H1 (cell line): ENCODE measurements around the gene MRRF. TPM values are rescaled to one million over a fixed set of nuclear protein-coding genes. Genes with fewer than 3 reads are reported as not detected.

ENCODE experiments used
- CTCF ChIA-PET: fragments of 300-600 bp; sonication (Branson Sonifier 250); formaldehyde crosslinking; loops from one replicate; lab custom pipeline; 2021; ENCODE audit not compliant: partially characterized antibody; lab: Charles Lee
- POLR2A ChIA-PET: fragments of 300-600 bp; sonication (Branson Sonifier 250); formaldehyde crosslinking; loops from one replicate; lab custom pipeline; 2021; ENCODE audit warnings: inconsistent platforms; ENCODE audit not compliant: partially characterized antibody; lab: Charles Lee
- DNase-seq, 2 experiments: peaks; one replicate each; pipeline versions ENCODE4 v3.0.0 to v3.0.0-alpha.2; 2010 to 2022; ENCODE audit warnings: low spot score in 2 of 2, low read depth in 1 of 2, mixed read lengths in 1 of 2
- FAIRE-seq: peaks from 2 replicates; lab custom pipeline; 2011; peaks lifted over from hg19 to GRCh38; lab: Jason Lieb, UNC
- H2AFZ ChIP-seq: 2 replicates; pipeline ENCODE4 v1.8.1; 2012; ENCODE audit warnings: low read length, inconsistent platforms
- H2AK5ac ChIP-seq: 2 replicates; pipeline ENCODE4 v1.6.1; 2013; ENCODE audit warnings: low read depth, low read length
- H2BK120ac ChIP-seq: replicated peaks from 2 replicates; pipeline ENCODE3; 2013; ENCODE audit warnings: low read depth, low read length, inconsistent platforms
- H2BK12ac ChIP-seq: 2 replicates; pipeline ENCODE4 v1.6.1; 2013; ENCODE audit warnings: low read depth, low read length
- H2BK15ac ChIP-seq: 2 replicates; pipeline ENCODE4 v1.6.1; 2013; ENCODE audit warnings: low read length
- H2BK20ac ChIP-seq: 2 replicates; pipeline ENCODE4 v1.6.1; 2013; ENCODE audit warnings: low read length
- H2BK5ac ChIP-seq: 2 replicates; pipeline ENCODE4 v1.6.1; 2013; ENCODE audit warnings: low read depth, low read length
- H3K14ac ChIP-seq: 2 replicates; pipeline ENCODE4 v1.6.1; 2013; ENCODE audit warnings: inconsistent platforms; ENCODE audit not compliant: insufficient read length
- H3K18ac ChIP-seq: 2 replicates; pipeline ENCODE4 v1.6.1; 2013; ENCODE audit warnings: low read length; ENCODE audit errors: extremely low read depth
- H3K23ac ChIP-seq: 2 replicates; pipeline ENCODE4 v1.6.1; 2013; ENCODE audit warnings: inconsistent platforms; ENCODE audit not compliant: insufficient read length
- H3K23me2 ChIP-seq: 2 replicates; pipeline ENCODE4 v1.6.1; 2013; ENCODE audit warnings: low read depth, low read length
- H3K27ac ChIP-seq: 2 replicates; pipeline ENCODE4 v1.6.1; 2011; ENCODE audit warnings: low read depth, low read length, inconsistent platforms
- H3K27me3 ChIP-seq, 4 experiments: replicated peaks in 1 of 4; 1 replicate in 1 of 4; 2 replicates in 3 of 4; pipeline versions ENCODE4 v1.6.1 to v1.8.1; 2011 to 2013; ENCODE audit warnings: low read length in 3 of 4, mild to moderate bottlenecking in 3 of 4, inconsistent platforms in 2 of 4, mixed read lengths in 2 of 4, moderate library complexity in 1 of 4; ENCODE audit not compliant: control insufficient read depth in 3 of 4, insufficient read depth in 3 of 4; ENCODE audit errors: extremely low read depth in 1 of 4
- H3K36me3 ChIP-seq, 4 experiments: 2 replicates each; pipeline versions ENCODE4 v1.6.1 to v1.8.1; 2011 to 2013; ENCODE audit warnings: mild to moderate bottlenecking in 4 of 4, low read length in 3 of 4, moderate library complexity in 2 of 4, control low read depth in 1 of 4, inconsistent platforms in 1 of 4; ENCODE audit not compliant: insufficient read depth in 4 of 4, control insufficient read depth in 2 of 4
- H3K4ac ChIP-seq: replicated peaks from 2 replicates; pipeline ENCODE3; 2013; ENCODE audit warnings: low read length, low read depth, mixed read lengths, inconsistent platforms; ENCODE audit not compliant: insufficient read length
- H3K4me1 ChIP-seq, 4 experiments: replicated peaks in 1 of 4; 1 replicate in 1 of 4; 2 replicates in 3 of 4; pipeline versions ENCODE4 v1.6.1 to v1.8.1; 2011 to 2013; ENCODE audit warnings: low read length in 3 of 4, inconsistent platforms in 2 of 4, mixed read lengths in 1 of 4; ENCODE audit not compliant: insufficient read depth in 4 of 4, control insufficient read depth in 3 of 4
- H3K4me2 ChIP-seq, 2 experiments: 2 replicates each; pipeline versions ENCODE4 v1.6.1 to v1.8.1; 2011 to 2013; ENCODE audit warnings: low read depth in 2 of 2, low read length in 2 of 2, control low read depth in 1 of 2, inconsistent platforms in 1 of 2, mild to moderate bottlenecking in 1 of 2; ENCODE audit not compliant: insufficient read depth in 1 of 2
- H3K4me3 ChIP-seq, 4 experiments: fragments of 200-600, 300-600 bp in 1 of 4; sonication (generic), shearing (Covaris generic), sonication (Bioruptor Twin) in 1 of 4; 2 replicates each; pipeline versions ENCODE4 v1.5.1 to v1.8.1; 2011 to 2016; ENCODE audit warnings: low read length in 4 of 4, low read depth in 3 of 4, control low read depth in 2 of 4, inconsistent platforms in 2 of 4, mild to moderate bottlenecking in 2 of 4, mixed read lengths in 1 of 4, moderate library complexity in 1 of 4; ENCODE audit not compliant: insufficient read depth in 2 of 4; ENCODE audit errors: extremely low read depth in 1 of 4
- H3K56ac ChIP-seq: replicated peaks from 2 replicates; pipeline ENCODE3; 2013; ENCODE audit warnings: low read depth, mild to moderate bottlenecking, mixed read lengths, low read length, inconsistent platforms; ENCODE audit not compliant: insufficient read length
- H3K79me1 ChIP-seq: 2 replicates; pipeline ENCODE4 v1.6.1; 2013; ENCODE audit warnings: low read depth, low read length, control low read depth
- H3K79me2 ChIP-seq, 2 experiments: 2 replicates each; pipeline versions ENCODE4 v1.6.1 to v1.8.1; 2012 to 2013; ENCODE audit warnings: low read length in 2 of 2, mild to moderate bottlenecking in 2 of 2, inconsistent platforms in 1 of 2; ENCODE audit not compliant: insufficient read depth in 2 of 2, control insufficient read depth in 1 of 2
- H3K9ac ChIP-seq, 4 experiments: replicated peaks in 1 of 4; 1 replicate in 1 of 4; 2 replicates in 3 of 4; pipeline versions ENCODE4 v1.6.1 to v1.8.1; 2011 to 2013; ENCODE audit warnings: low read depth in 3 of 4, low read length in 3 of 4, control low read depth in 2 of 4, mild to moderate bottlenecking in 2 of 4, moderate library complexity in 2 of 4, inconsistent platforms in 1 of 4; ENCODE audit errors: extremely low read depth in 1 of 4
- H3K9me3 ChIP-seq, 2 experiments: 2 replicates each; pipeline versions ENCODE4 v1.6.1 to v1.8.1; 2012 to 2013; ENCODE audit warnings: mild to moderate bottlenecking in 2 of 2, moderate library complexity in 2 of 2, control low read depth in 1 of 2, inconsistent platforms in 1 of 2, low read depth in 1 of 2, low read length in 1 of 2, mixed read lengths in 1 of 2; ENCODE audit not compliant: insufficient read depth in 2 of 2
- H4K20me1 ChIP-seq, 2 experiments: replicated peaks in 1 of 2; 2 replicates each; pipeline versions ENCODE3 to v1.8.1; 2011 to 2013; ENCODE audit warnings: inconsistent platforms in 2 of 2, low read length in 2 of 2, mild to moderate bottlenecking in 1 of 2; ENCODE audit not compliant: insufficient read depth in 2 of 2, control insufficient read depth in 1 of 2
- H4K5ac ChIP-seq: 2 replicates; pipeline ENCODE4 v1.6.1; 2013; ENCODE audit warnings: low read length, low read depth, mixed read lengths, inconsistent platforms; ENCODE audit not compliant: insufficient read length
- H4K8ac ChIP-seq: 2 replicates; pipeline ENCODE4 v1.8.0; 2013; ENCODE audit warnings: mild to moderate bottlenecking, moderate library complexity, low read length, inconsistent platforms; ENCODE audit not compliant: insufficient read depth; ENCODE audit errors: extremely low read depth
- H4K91ac ChIP-seq: replicated peaks from 2 replicates; pipeline ENCODE3; 2013; ENCODE audit warnings: low read length, mixed read lengths, inconsistent platforms; ENCODE audit not compliant: insufficient read length
- BACH1 ChIP-seq: IDR thresholded peaks from 2 replicates; pipeline ENCODE4 v1.6.1; 2012; ENCODE audit warnings: low read length, improper control_type of control experiment
- GTF2F1 ChIP-seq: IDR thresholded peaks from 2 replicates; pipeline ENCODE4 v1.6.1; 2012; ENCODE audit warnings: low read depth, low read length, improper control_type of control experiment, borderline replicate concordance
- JUND ChIP-seq: IDR thresholded peaks from 2 replicates; pipeline ENCODE4 v1.6.1; 2011; ENCODE audit warnings: mild to moderate bottlenecking, improper control_type of control experiment, low read length
- SRF ChIP-seq: IDR thresholded peaks from 2 replicates; pipeline ENCODE4 v1.6.1; 2011; ENCODE audit warnings: mild to moderate bottlenecking, low read depth, low read length, moderate library complexity
- WGBS, 2 experiments: shearing (Covaris generic) in 1 of 2; methylation state at CpG; one replicate each; pipeline versions ENCODE4 v1.1.6 to v1.1.7; 2013 to 2015; ENCODE audit warnings: low lambda C conversion rate in 2 of 2, mixed read lengths in 2 of 2, inconsistent platforms in 1 of 2, low coverage in 1 of 2, missing lambda C conversion rate in 1 of 2; ENCODE audit not compliant: insufficient replicate concordance in 2 of 2, insufficient coverage in 1 of 2, insufficient read length in 1 of 2; ENCODE audit errors: extremely low coverage in 1 of 2, missing lambda C conversion rate in 1 of 2; 5-methylcytosine and 5-hydroxymethylcytosine counted together
- polyA plus RNA-seq, 7 experiments: library from polyadenylated mRNA; depleted of rRNA in 3 of 7; stranded (reverse) in 5 of 7; unstranded in 2 of 7; fragments of >200 nt in 5 of 7; fragments of 200-250 nt in 2 of 7; gene quantifications; 1 replicate in 5 of 7; 2 replicates in 1 of 7; 4 replicates in 1 of 7; pipeline versions ENCODE4 v1.2.1 to v1.2.3, GENCODE V29; 2011 to 2013; ENCODE audit warnings: missing spikeins in 2 of 7, mixed read lengths in 2 of 7
- total RNA-seq: library from RNA; stranded (reverse); fragmentation: NEBNext Ultra II Directional; extraction: Animal tissue kit (Norgen Biotek cat#: 25700); gene quantifications from 2 replicates; pipeline ENCODE4 v1.2.1, GENCODE V29; 2021
- TF ChIP-seq, protein P1 (sequence below): IDR thresholded peaks from 2 replicates; pipeline ENCODE4 v1.6.1; 2012; ENCODE audit warnings: inconsistent platforms

MRRF gene
- total and polyA plus RNA-seq, 2 of the 8 experiments (the other 6 are each of a cell fraction or from before 2014, with no cell fraction given) = 29.4 to 47.8 TPM

DNA sequence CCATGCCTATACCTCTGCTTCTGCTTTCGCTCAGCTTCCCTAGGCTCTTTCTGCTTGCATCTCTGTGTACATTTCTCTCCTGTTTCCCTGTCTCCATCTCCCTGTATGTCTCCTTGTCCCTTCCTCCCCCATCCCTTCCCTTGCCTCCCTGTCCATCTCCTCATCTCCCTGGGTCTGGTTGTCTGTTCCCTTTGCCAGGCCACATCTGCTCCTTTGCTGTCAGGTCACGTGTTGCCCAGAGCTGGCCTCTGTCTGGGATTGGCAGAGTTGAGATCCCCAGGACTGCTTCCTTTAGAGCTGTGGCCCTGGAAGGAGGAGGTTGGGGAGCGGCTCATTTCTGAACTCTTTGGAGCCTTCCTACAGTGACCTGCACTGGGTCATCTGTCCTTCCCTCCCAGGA, 74.3 kb downstream of the MRRF start:
- no peak overlapping the region; the same call in 1 of the 2 replicates for H2AK5ac ChIP-seq
- 0 out of 7 replicates have a peak, but pooled peaks cover 0 to 2% (median 0%) of the 10 kb centered on the region in 4 experiments for H3K27me3 ChIP-seq
- peaks cover 18 to 44% (median 28%) of the 10 kb centered on the region in 4 experiments for H3K4me1 ChIP-seq
- H2BK5ac ChIP-seq = no peak overlapping the region; the same call in 1 of the 2 replicates
- no peak overlapping the region for H3K4me3 ChIP-seq
- no peak overlapping the region for H2BK120ac ChIP-seq
- TF ChIP-seq GTF2F1 (no peak), BACH1 (no peak), JUND (no peak), SRF (no peak)
- TF ChIP-seq, protein P1, sequence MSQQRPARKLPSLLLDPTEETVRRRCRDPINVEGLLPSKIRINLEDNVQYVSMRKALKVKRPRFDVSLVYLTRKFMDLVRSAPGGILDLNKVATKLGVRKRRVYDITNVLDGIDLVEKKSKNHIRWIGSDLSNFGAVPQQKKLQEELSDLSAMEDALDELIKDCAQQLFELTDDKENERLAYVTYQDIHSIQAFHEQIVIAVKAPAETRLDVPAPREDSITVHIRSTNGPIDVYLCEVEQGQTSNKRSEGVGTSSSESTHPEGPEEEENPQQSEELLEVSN = no peak
- H3K23ac ChIP-seq = no peak overlapping the region
- H2BK15ac ChIP-seq = peak overlapping the region; percentile 90; the same call in 1 of the 2 replicates
- H4K20me1 ChIP-seq = no peaks in the 10 kb centered on the region
- H4K8ac ChIP-seq = 0 out of 2 replicates have a peak overlapping the region, but pooled peaks have one; percentile 19
- peaks cover 4% of the 10 kb centered on the region for H3K23me2 ChIP-seq
- H3K79me1 ChIP-seq = no peaks in the 10 kb centered on the region
- no peaks in the 10 kb centered on the region for H3K9me3 ChIP-seq
- H2BK12ac ChIP-seq = peak overlapping the region; percentile 94; the same call in 1 of the 2 replicates
- H4K5ac ChIP-seq = no peak overlapping the region
- H3K18ac ChIP-seq = peak overlapping the region; percentile 6; the same call in 1 of the 2 replicates
- DNase-seq = no peak
- no peak overlapping the region for H2AFZ ChIP-seq
- no peak overlapping the region for H3K4me2 ChIP-seq
- H3K4ac ChIP-seq = no peak overlapping the region
- no peak overlapping the region for H3K9ac ChIP-seq
- 73% methylated on average over 3 of the region's 3 CpGs; no CpG with 5 or more reads in 1 of the 2 experiments for WGBS, 2 experiments
- H3K56ac ChIP-seq = no peak overlapping the region
- no peak overlapping the region for H3K27ac ChIP-seq
- peak overlapping the region; percentile 84; the same call in 1 of the 2 replicates for H2BK20ac ChIP-seq
- H4K91ac ChIP-seq = peak overlapping the region; percentile 86
- no peak overlapping the region for H3K14ac ChIP-seq
- H3K36me3 ChIP-seq = no peaks in the 10 kb centered on the region
- POLR2A ChIA-PET = interaction anchor here (0.5 to 1.7 kb wide), 4 partner anchors 8 to 93 kb away, joined by 3 to 6 read pairs (median 3); no protein-coding TSS in a partner anchor
- CTCF ChIA-PET = interaction anchor here (0.8 to 25.6 kb wide), 6 partner anchors 11 to 240 kb away, joined by 3 to 544 read pairs (median 8); no protein-coding TSS in a partner anchor
- H3K79me2 ChIP-seq = no peaks in the 10 kb centered on the region
- FAIRE-seq = no peak
